Sigmoid colon (tissue), 7 donors: ENCODE data around the gene PCDHGB1. TPM values are rescaled to one million over a fixed set of nuclear protein-coding genes. Genes with fewer than 3 reads are reported as not detected.

ENCODE experiments used
- DNase-seq: peaks from one replicate; pipeline ENCODE4 v3.0.0-alpha.2; 2019
- H3K27ac ChIP-seq, 4 donors: fragments of 200-600 bp; sonication (generic); one replicate each; pipeline ENCODE4 v1.5.1; 2016 to 2019; ENCODE audit warnings: mild to moderate bottlenecking in 1 of 4
- H3K27me3 ChIP-seq, 3 donors: fragments of 200-600 bp; sonication (generic); one replicate each; pipeline ENCODE4 v1.5.1; 2019; ENCODE audit warnings: mild to moderate bottlenecking in 1 of 3
- H3K36me3 ChIP-seq, 4 donors: fragments of 200-600 bp; sonication (generic); one replicate each; pipeline ENCODE4 v1.5.1; 2016 to 2019
- H3K4me1 ChIP-seq, 4 donors: fragments of 200-600 bp; sonication (generic); one replicate each; pipeline ENCODE4 v1.5.1; 2017 to 2019
- H3K4me3 ChIP-seq, 4 donors: fragments of 200-600 bp; sonication (generic); one replicate each; pipeline ENCODE4 v1.5.1; 2017 to 2019; ENCODE audit warnings: mild to moderate bottlenecking in 2 of 4, moderate library complexity in 1 of 4
- H3K9me3 ChIP-seq, 4 donors: fragments of 200-600 bp in 3 of 4; sonication (generic) in 3 of 4; one replicate each; pipeline versions ENCODE4 v1.5.1 to v1.6.1; 2013 to 2019
- EP300 ChIP-seq, 4 donors: sonication (generic); formaldehyde crosslinking; IDR thresholded peaks; one replicate each; pipeline ENCODE4 v1.6.1; 2017; ENCODE audit warnings: antibody characterized with exemption in 4 of 4
- POLR2A ChIP-seq, 2 donors: fragments of 450-650 bp; IDR thresholded peaks; one replicate each; pipeline ENCODE4 v1.6.1; 2016; ENCODE audit warnings: antibody characterized with exemption in 2 of 2, mild to moderate bottlenecking in 2 of 2, moderate library complexity in 2 of 2
- POLR2AphosphoS5 ChIP-seq, 4 donors: sonication (generic); formaldehyde crosslinking; IDR thresholded peaks; one replicate each; pipeline ENCODE4 v1.6.1; 2017; ENCODE audit warnings: antibody characterized with exemption in 4 of 4
- WGBS, 2 donors: extraction: QIAGEN DNeasy Blood & Tissue Kit; methylation state at CpG; one replicate each; pipeline ENCODE4 v1.1.7; 2013; 5-methylcytosine and 5-hydroxymethylcytosine counted together
- intact Hi-C: fragments of 100-400 bp; cut with DNase I; formaldehyde crosslinking; loops from one replicate; pipeline ENCODE4 v1.15.1; 2023
- polyA plus RNA-seq, 3 donors: library from polyadenylated mRNA; stranded (reverse); fragments of 200-250 nt; gene quantifications; one replicate each; pipeline ENCODE4 v1.2.3, GENCODE V29; 2013
- total RNA-seq, 4 donors: library from RNA; depleted of rRNA; stranded (reverse); fragments of >200 nt; gene quantifications; one replicate each; pipeline ENCODE4 v1.1.0, GENCODE V29; 2016
- TF ChIP-seq, protein P1 (sequence below), 4 experiments: fragments of 450-650 bp in 3 of 4; fragments of 200-600 bp in 1 of 4; IDR thresholded peaks; one replicate each; pipeline ENCODE4 v1.5.1; 2016 to 2019; ENCODE audit warnings: antibody characterized with exemption in 4 of 4, mild to moderate bottlenecking in 3 of 4, moderate library complexity in 2 of 4
- donor health status: healthy with polysubstance abuse.
- donor health status: Bipolar disorder and iron deficiency.
- donor health status: healthy.

The PCDHGB1 gene
- total and polyA plus RNA-seq, 7 donors: 0.26 to 8.4 (median 3.3) TPM; not detected in 2

GRCh38 chr5:141356133-141356532, 6.2 kb downstream of the PCDHGB1 start:
- TF ChIP-seq, protein P1, sequence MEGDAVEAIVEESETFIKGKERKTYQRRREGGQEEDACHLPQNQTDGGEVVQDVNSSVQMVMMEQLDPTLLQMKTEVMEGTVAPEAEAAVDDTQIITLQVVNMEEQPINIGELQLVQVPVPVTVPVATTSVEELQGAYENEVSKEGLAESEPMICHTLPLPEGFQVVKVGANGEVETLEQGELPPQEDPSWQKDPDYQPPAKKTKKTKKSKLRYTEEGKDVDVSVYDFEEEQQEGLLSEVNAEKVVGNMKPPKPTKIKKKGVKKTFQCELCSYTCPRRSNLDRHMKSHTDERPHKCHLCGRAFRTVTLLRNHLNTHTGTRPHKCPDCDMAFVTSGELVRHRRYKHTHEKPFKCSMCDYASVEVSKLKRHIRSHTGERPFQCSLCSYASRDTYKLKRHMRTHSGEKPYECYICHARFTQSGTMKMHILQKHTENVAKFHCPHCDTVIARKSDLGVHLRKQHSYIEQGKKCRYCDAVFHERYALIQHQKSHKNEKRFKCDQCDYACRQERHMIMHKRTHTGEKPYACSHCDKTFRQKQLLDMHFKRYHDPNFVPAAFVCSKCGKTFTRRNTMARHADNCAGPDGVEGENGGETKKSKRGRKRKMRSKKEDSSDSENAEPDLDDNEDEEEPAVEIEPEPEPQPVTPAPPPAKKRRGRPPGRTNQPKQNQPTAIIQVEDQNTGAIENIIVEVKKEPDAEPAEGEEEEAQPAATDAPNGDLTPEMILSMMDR (IDR thresholded peaks at IDR 0.05): no peak
- no peak for TF ChIP-seq POLR2AphosphoS5 (IDR thresholded peaks at IDR 0.05)
- TF ChIP-seq EP300 (IDR thresholded peaks at IDR 0.05): no peak
- no peak for TF ChIP-seq POLR2A (IDR thresholded peaks at IDR 0.05)
- Histone ChIP-seq H3K27me3 (peaks cover 0 to 20% (median 0%) of the 10 kb centered on the region in 3 donors), H3K9me3 (peaks cover 41 to 84% (median 63%) of the 10 kb centered on the region in 4 donors), H3K36me3 (no peaks in the 10 kb centered on the region), H3K4me1 (no peaks in the 10 kb centered on the region), H3K4me3 (no peak overlapping the region), H3K27ac (no peak overlapping the region)
- 72 to 73% methylated on average over 5 of the region's 5 CpGs for WGBS, 2 donors
- intact Hi-C loops: no loop called here
- no peak for DNase-seq

GRCh38 chr5:141356950-141357349, 7.1 kb downstream of the PCDHGB1 start:
- Histone ChIP-seq H3K4me1 (no peaks in the 10 kb centered on the region), H3K27ac (no peak overlapping the region), H3K36me3 (no peaks in the 10 kb centered on the region), H3K27me3 (peaks cover 0 to 13% (median 0%) of the 10 kb centered on the region in 3 donors), H3K9me3 (peaks cover 37 to 84% (median 62%) of the 10 kb centered on the region in 4 donors), H3K4me3 (no peak overlapping the region)
- WGBS, 2 donors: 55 to 69% methylated on average over 19 of the region's 19 CpGs
- DNase-seq: no peak
- intact Hi-C loops: no loop called here
- TF ChIP-seq POLR2A (IDR thresholded peaks at IDR 0.05): no peak
- TF ChIP-seq POLR2AphosphoS5 (IDR thresholded peaks at IDR 0.05): no peak
- TF ChIP-seq, protein P1 (IDR thresholded peaks at IDR 0.05): no peak
- no peak for TF ChIP-seq EP300 (IDR thresholded peaks at IDR 0.05)

DNA sequence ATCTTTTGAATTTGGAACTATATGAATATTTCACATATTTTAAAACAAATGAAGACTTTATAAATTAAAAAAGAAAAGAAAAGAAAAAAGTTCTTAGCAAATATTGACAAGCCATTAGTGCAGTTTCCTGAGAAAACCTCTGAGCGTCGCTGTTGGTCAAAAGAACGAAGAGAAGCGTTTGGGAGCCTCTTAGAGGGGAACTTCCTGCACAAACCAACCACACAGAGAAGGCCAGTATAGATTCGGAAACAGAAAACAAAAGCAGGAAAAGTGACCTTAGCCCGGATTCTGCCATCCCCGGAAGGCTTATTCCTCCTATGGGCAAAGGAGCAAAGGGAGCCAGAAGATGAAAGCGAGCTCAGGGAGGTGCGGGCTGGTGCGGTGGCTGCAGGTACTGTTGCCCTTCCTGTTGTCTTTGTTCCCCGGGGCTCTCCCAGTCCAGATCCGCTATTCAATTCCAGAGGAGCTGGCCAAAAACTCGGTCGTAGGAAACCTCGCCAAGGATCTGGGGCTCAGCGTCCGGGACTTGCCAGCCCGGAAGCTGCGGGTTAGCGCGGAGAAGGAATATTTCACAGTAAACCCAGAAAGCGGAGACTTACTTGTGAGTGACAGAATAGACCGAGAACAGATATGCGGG, 10.0 kb downstream of the PCDHGB1 start, which contains the start of gene PCDHGB2:
PCDHGB2 (plus strand) TSS at position 205 of the 637 bp plus-strand sequence; CDS start at position 347, 142 bp downstream.
- Histone ChIP-seq H3K36me3 (no peaks in the 10 kb centered on the region), H3K27me3 (peaks cover 0 to 5% (median 4%) of the 10 kb centered on the region in 3 donors), H3K4me3 (peak within 1 kb of the TSS in 2 of 4 donors; percentile 14 to 26), H3K9me3 (peaks cover 48 to 96% (median 68%) of the 10 kb centered on the region in 4 donors), H3K27ac (no peak within 1 kb of the TSS), H3K4me1 (no peaks in the 10 kb centered on the region)
- DNase-seq: no peak
- TF ChIP-seq, protein P1 (IDR thresholded peaks at IDR 0.05): peak in 1 of 4 experiments; percentile 8
- TF ChIP-seq EP300 (IDR thresholded peaks at IDR 0.05) (no peak), POLR2A (IDR thresholded peaks at IDR 0.05) (no peak)
- intact Hi-C loops: no loop called here
- 23 to 34% methylated on average over 24 of the region's 24 CpGs for WGBS, 2 donors

DNA sequence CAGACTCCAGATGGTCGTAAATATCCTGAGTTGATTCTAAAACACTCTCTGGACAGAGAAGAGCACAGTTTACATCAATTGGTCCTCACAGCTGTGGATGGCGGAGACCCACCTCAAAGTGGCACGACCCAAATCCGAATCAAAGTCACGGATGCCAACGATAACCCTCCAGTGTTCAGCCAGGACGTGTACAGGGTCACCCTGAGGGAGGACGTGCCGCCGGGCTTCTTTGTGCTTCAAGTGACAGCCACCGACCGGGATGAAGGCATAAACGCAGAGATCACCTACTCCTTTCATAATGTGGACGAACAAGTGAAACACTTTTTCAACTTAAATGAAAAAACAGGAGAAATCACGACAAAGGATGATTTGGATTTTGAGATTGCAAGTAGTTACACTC, 10.8 kb downstream of the PCDHGB1 start:
- peaks cover 0 to 5% (median 4%) of the 10 kb centered on the region in 3 donors for H3K27me3 ChIP-seq
- WGBS, 2 donors: 42 to 61% methylated on average over 15 of the region's 15 CpGs
- no peak for DNase-seq

DNA sequence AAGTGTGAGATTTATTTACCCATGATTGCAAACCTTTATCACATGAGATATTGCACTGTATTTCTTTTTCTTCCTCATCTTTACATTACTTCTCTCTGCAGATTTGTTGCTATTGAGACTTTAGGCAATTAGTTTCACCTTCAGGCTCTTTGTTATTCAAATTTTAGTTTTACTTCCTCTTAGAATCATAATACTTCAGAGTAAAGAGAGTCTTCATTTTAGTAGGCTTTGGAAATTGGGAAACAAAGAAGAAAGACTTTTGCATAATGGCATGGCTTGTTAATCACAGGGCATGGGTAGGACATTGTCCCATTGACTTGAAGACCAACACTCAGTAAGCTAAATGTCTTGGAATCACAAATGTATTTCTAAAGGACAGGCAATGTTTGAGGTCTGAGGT, 12.8 kb downstream of the PCDHGB1 start:
- Histone ChIP-seq H3K27me3 (peaks cover 0 to 13% (median 4%) of the 10 kb centered on the region in 3 donors), H3K36me3 (no peaks in the 10 kb centered on the region), H3K27ac (no peak overlapping the region), H3K4me3 (no peak overlapping the region), H3K4me1 (no peaks in the 10 kb centered on the region), H3K9me3 (peaks cover 41 to 96% (median 67%) of the 10 kb centered on the region in 4 donors)
- TF ChIP-seq POLR2AphosphoS5 (IDR thresholded peaks at IDR 0.05) (no peak), POLR2A (IDR thresholded peaks at IDR 0.05) (no peak), EP300 (IDR thresholded peaks at IDR 0.05) (no peak)
- TF ChIP-seq, protein P1 (IDR thresholded peaks at IDR 0.05): no peak
- no peak for DNase-seq
- intact Hi-C loops: no loop called here

More for the DNA sequence above, 10.8 kb downstream of the PCDHGB1 start:
- intact Hi-C loops: no loop called here
- peaks cover 50 to 96% (median 70%) of the 10 kb centered on the region in 4 donors for H3K9me3 ChIP-seq
- H3K4me3 ChIP-seq: no peak overlapping the region
- H3K27ac ChIP-seq: no peak overlapping the region
- no peak for TF ChIP-seq POLR2AphosphoS5 (IDR thresholded peaks at IDR 0.05)
- no peaks in the 10 kb centered on the region for H3K4me1 ChIP-seq
- no peaks in the 10 kb centered on the region for H3K36me3 ChIP-seq
